NCI-H1694 (cell line): ENCODE data around the gene NRF1.
A peak's percentile ranks its signal among the peaks of the same experiment; 100 is the strongest.
"Not testable (repeated sequence)": the region's sequence is repeated elsewhere in the genome, so short reads cannot be mapped to it uniquely, and the experiment has no call there.

Experiments used
- DNase-seq: peaks from one replicate; lab custom pipeline; 2025; lab: John Stamatoyannopoulos, UW

Gene NRF1

GRCh38 chr7:129649128-129649690 lies 37.7 kb downstream of the NRF1 start:
- DNase-seq = no peak

GRCh38 chr7:129650056-129650758 lies 38.7 kb downstream of the NRF1 start:
- no peak for DNase-seq

GRCh38 chr7:129652914-129653313 lies 41.4 kb downstream of the NRF1 start:
- no peak for DNase-seq

- no peak for DNase-seq
Observed at GRCh38 chr7:129655811-129656210, 44.3 kb downstream of the NRF1 start.

GRCh38 chr7:129657363-129657762 lies 45.8 kb downstream of the NRF1 start:
- no peak for DNase-seq

GRCh38 chr7:129659907-129660306 lies 48.4 kb downstream of the NRF1 start:
- DNase-seq = not testable (repeated sequence)

GRCh38 chr7:129661645-129662182 lies 50.2 kb downstream of the NRF1 start:
- no peak for DNase-seq

GRCh38 chr7:129663240-129663639 lies 51.7 kb downstream of the NRF1 start:
- DNase-seq = not testable (repeated sequence)

GRCh38 chr7:129664029-129665012 lies 52.8 kb downstream of the NRF1 start:
- DNase-seq = peak; percentile 49

GRCh38 chr7:129665013-129665401 lies 53.5 kb downstream of the NRF1 start:
- DNase-seq = no peak

- no peak for DNase-seq
Observed at GRCh38 chr7:129667116-129667515, 55.6 kb downstream of the NRF1 start.

- DNase-seq = no peak
Observed at GRCh38 chr7:129667551-129667950, 56.0 kb downstream of the NRF1 start.

- no peak for DNase-seq
Observed at GRCh38 chr7:129669901-129670300, 58.4 kb downstream of the NRF1 start.

GRCh38 chr7:129670656-129671055 lies 59.1 kb downstream of the NRF1 start:
- no peak for DNase-seq

- DNase-seq = no peak
Observed at GRCh38 chr7:129671266-129671665, 59.7 kb downstream of the NRF1 start.

GRCh38 chr7:129674475-129674874 lies 63.0 kb downstream of the NRF1 start:
- not testable (repeated sequence) for DNase-seq

- no peak for DNase-seq
Observed at GRCh38 chr7:129675521-129675920, 64.0 kb downstream of the NRF1 start.

- DNase-seq = no peak
Observed at GRCh38 chr7:129676017-129676897, 64.7 kb downstream of the NRF1 start.

- DNase-seq = no peak
Observed at GRCh38 chr7:129677796-129678195, 66.3 kb downstream of the NRF1 start.

- DNase-seq = no peak
Observed at GRCh38 chr7:129678606-129679005, 67.1 kb downstream of the NRF1 start.

GRCh38 chr7:129680400-129680799 lies 68.9 kb downstream of the NRF1 start:
- DNase-seq = no peak
